Measurements from ENCODE around the gene PIK3IP1. TPM values are rescaled to one million over a fixed set of nuclear protein-coding genes. Genes with fewer than 3 reads are reported as not detected.
"Not testable (repeated sequence)": the region's sequence is repeated elsewhere in the genome, so short reads cannot be mapped to it uniquely, and the experiment has no call there.

PIK3IP1 gene
- total and polyA plus RNA-seq, 4 donors = 17.1 to 38.9 (median 23.7) TPM

DNA sequence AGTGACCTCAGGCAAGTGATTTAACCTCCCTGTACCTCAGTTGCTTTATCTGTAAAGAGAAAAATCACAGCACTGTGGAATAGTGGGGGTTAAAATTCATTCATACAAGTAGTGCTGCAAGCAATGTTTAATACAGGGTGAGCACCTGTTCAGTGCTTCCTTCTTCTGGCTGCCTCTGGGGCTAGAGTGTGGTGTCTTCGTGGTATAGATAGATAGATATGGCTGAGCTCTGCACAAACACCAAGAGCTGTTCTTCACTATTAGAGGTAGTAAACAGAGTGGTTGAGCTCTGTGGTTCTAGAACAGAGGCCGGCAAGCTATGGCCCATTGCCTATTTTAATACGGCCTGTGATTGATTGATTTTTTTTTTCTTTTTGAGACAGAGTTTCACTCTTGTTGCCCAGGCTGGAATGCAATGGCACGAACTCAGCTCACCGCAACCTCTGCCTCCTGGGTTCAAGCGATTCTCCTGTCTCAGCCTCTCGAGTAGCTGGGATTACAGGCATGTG lies 47.3 kb downstream of the PIK3IP1 start:
- Histone ChIP-seq H3K9me3 (ENCODE audit: control insufficient read depth, insufficient read depth, low read length) (no peaks in the 10 kb centered on the region), H3K27ac (ENCODE audit: low read depth, low read length) (no peak overlapping the region), H3K27me3 (ENCODE audit: control insufficient read depth, insufficient read depth, low read length) (no peaks in the 10 kb centered on the region), H3K36me3 (ENCODE audit: control insufficient read depth, insufficient read depth, low read length) (peaks cover 2% of the 10 kb centered on the region), H3K4me3 (ENCODE audit: low read depth, low read length) (no peak overlapping the region), H3K4me1 (ENCODE audit: control insufficient read depth, insufficient read depth, low read length) (peaks cover 27% of the 10 kb centered on the region)
- WGBS (ENCODE audit: insufficient coverage) = 93% methylated on average over 5 of the region's 7 CpGs
- no peak for DNase-seq (ENCODE audit: low read depth in 4 of 6, low spot score in 6 of 6)

DNA sequence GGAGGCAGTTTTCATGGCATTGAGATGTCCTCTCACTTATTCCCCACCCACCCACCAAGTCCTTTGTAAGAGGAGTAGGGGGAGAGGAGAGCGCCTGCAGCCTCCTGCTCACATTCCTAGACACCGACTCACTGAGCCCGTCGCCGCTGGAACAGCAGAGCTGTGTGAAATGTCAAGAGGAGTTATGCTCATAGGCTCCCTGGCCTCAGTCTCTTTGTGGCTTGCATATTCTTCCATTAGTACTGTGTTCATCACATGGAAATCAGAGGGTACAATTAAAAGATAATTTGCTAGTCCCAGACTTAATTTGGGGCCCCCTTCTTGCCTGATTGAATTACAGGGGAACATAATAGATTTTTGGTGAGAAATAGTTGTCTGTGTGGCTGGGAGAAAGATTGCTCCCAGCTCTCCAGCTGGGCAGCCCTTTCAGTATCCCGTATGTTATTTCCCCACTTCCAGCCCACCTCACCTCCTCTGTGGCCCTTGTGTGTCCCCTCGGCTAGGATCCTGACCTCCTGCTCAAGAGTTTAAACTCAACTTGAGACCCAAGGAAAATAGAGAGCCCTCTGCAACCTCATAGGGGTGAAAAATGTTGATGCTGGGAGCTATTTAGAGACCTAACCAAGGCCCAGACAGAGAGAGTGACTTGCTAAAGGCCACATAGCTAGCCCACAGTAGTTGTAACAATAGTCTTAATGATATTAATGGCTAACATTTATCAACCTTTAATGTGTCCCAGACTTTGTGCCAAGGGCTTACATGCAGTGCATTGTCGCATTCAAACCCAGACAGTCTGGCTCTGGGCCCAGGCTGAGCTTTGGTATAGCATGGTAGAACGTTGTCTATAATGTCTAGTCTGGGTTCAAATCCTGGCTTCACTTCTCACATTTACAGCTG lies 48.0 kb downstream of the PIK3IP1 start:
- H3K27me3 ChIP-seq (ENCODE audit: control insufficient read depth, insufficient read depth, low read length) = no peaks in the 10 kb centered on the region
- no peak overlapping the region for H3K4me3 ChIP-seq (ENCODE audit: low read depth, low read length)
- no peaks in the 10 kb centered on the region for H3K9me3 ChIP-seq (ENCODE audit: control insufficient read depth, insufficient read depth, low read length)
- DNase-seq (ENCODE audit: low read depth in 4 of 6, low spot score in 6 of 6) = peak in 1 of 6 donors; percentile 41
- peaks cover 22% of the 10 kb centered on the region for H3K4me1 ChIP-seq (ENCODE audit: control insufficient read depth, insufficient read depth, low read length)
- H3K27ac ChIP-seq (ENCODE audit: low read depth, low read length) = no peak overlapping the region
- H3K36me3 ChIP-seq (ENCODE audit: control insufficient read depth, insufficient read depth, low read length) = peaks cover 2% of the 10 kb centered on the region
- no CpG with 5 or more reads among the region's 9 CpGs for WGBS (ENCODE audit: insufficient coverage)

GRCh38 chr22:31243339-31244045 lies 48.8 kb downstream of the PIK3IP1 start:
- Histone ChIP-seq H3K36me3 (ENCODE audit: control insufficient read depth, insufficient read depth, low read length) (peaks cover 2% of the 10 kb centered on the region), H3K27ac (ENCODE audit: low read depth, low read length) (no peak overlapping the region), H3K4me1 (ENCODE audit: control insufficient read depth, insufficient read depth, low read length) (peaks cover 14% of the 10 kb centered on the region), H3K27me3 (ENCODE audit: control insufficient read depth, insufficient read depth, low read length) (no peaks in the 10 kb centered on the region), H3K9me3 (ENCODE audit: control insufficient read depth, insufficient read depth, low read length) (no peaks in the 10 kb centered on the region), H3K4me3 (ENCODE audit: low read depth, low read length) (no peak overlapping the region)
- WGBS (ENCODE audit: insufficient coverage) = 65% methylated on average over 3 of the region's 5 CpGs
- no peak for DNase-seq (ENCODE audit: low read depth in 4 of 6, low spot score in 6 of 6)

DNA sequence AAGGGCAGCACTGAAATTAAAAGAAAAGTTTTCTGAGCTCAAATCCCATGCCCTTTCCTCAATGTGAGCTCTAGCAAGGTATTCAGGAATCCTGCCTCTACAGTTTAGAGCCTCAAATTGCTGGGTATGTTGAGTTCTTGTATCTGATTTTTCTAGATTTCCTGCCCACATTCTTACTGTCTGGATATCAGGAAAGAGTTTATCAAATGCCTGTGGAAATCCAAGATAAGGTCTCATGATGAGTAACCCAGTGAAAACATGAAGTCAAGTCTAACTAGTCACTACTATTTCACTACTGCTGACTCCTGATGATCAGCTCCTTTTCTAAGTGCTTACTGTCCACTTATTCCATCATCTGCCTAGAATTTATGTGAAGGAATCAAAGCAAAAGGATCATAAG lies 50.4 kb downstream of the PIK3IP1 start:
- H3K4me1 ChIP-seq (ENCODE audit: control insufficient read depth, insufficient read depth, low read length) = peaks cover 4% of the 10 kb centered on the region
- H3K4me3 ChIP-seq (ENCODE audit: low read depth, low read length) = no peak overlapping the region
- no peak overlapping the region for H3K27ac ChIP-seq (ENCODE audit: low read depth, low read length)
- H3K27me3 ChIP-seq (ENCODE audit: control insufficient read depth, insufficient read depth, low read length) = no peaks in the 10 kb centered on the region
- no peaks in the 10 kb centered on the region for H3K9me3 ChIP-seq (ENCODE audit: control insufficient read depth, insufficient read depth, low read length)
- no peaks in the 10 kb centered on the region for H3K36me3 ChIP-seq (ENCODE audit: control insufficient read depth, insufficient read depth, low read length)
- no peak for DNase-seq (ENCODE audit: low read depth in 4 of 6, low spot score in 6 of 6)

DNA sequence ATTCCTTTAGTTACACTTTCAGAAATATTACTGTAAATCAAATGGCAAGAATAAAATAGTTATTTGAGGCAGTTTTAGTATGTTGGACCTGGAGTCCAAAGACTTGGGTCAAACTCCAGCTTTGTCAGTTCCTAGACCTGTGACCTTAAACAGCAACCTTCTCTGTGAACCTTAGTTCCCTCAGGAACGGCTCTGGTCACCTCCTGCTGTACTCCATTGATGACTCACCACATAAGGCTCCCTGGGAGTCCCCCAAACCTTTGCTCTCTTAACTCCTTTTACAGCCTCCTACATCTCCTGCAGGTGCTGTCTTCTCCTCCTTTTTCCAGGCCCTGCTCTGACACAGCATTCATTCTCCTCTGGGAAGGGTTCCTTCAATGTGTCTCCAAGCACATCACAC lies 51.1 kb downstream of the PIK3IP1 start:
- Histone ChIP-seq H3K36me3 (ENCODE audit: control insufficient read depth, insufficient read depth, low read length) (no peaks in the 10 kb centered on the region), H3K9me3 (ENCODE audit: control insufficient read depth, insufficient read depth, low read length) (no peaks in the 10 kb centered on the region)
- 78% methylated on average over 1 of the region's 1 CpG for WGBS (ENCODE audit: insufficient coverage)

DNA sequence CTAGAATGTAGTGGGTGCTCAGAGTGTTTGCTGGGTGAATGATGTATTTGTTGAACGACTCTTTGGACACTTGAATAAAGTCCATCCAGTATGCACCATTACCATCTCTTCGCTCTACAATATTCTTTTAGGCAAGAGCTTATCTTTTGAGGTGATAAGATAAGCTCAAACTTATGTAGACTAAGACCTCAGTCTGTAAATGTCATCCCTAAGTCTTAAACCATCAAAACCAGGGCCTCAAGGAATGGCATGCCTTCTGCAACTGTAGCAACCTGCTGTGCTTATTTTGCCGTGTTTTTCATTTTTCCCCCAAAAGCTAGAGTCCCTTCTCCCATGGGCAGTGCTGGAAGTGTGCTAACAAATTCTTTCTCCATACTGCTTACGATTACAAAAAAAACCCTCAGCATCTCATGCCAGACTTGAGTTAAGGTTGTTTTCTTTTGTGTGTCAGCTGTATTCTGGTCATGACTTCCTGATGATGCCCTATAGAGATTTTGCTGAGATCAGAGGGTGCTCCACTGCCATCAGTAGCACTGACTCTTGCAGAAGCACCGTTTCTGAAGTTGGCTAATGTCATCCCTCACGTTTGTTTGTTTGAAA lies 52.4 kb downstream of the PIK3IP1 start:
- Histone ChIP-seq H3K36me3 (ENCODE audit: control insufficient read depth, insufficient read depth, low read length) (no peaks in the 10 kb centered on the region), H3K4me3 (ENCODE audit: low read depth, low read length) (no peak overlapping the region), H3K27me3 (ENCODE audit: control insufficient read depth, insufficient read depth, low read length) (no peaks in the 10 kb centered on the region), H3K9me3 (ENCODE audit: control insufficient read depth, insufficient read depth, low read length) (no peaks in the 10 kb centered on the region), H3K27ac (ENCODE audit: low read depth, low read length) (no peak overlapping the region), H3K4me1 (ENCODE audit: control insufficient read depth, insufficient read depth, low read length) (peaks cover 4% of the 10 kb centered on the region)
- 78% methylated on average over 2 of the region's 6 CpGs for WGBS (ENCODE audit: insufficient coverage)
- no peak for DNase-seq (ENCODE audit: low read depth in 4 of 6, low spot score in 6 of 6)

More for the DNA sequence above, 51.1 kb downstream of the PIK3IP1 start:
- Histone ChIP-seq H3K4me3 (ENCODE audit: low read depth, low read length) (no peak overlapping the region), H3K27ac (ENCODE audit: low read depth, low read length) (no peak overlapping the region), H3K4me1 (ENCODE audit: control insufficient read depth, insufficient read depth, low read length) (peaks cover 4% of the 10 kb centered on the region), H3K27me3 (ENCODE audit: control insufficient read depth, insufficient read depth, low read length) (no peaks in the 10 kb centered on the region)
- DNase-seq (ENCODE audit: low read depth in 4 of 6, low spot score in 6 of 6) = no peak

DNA sequence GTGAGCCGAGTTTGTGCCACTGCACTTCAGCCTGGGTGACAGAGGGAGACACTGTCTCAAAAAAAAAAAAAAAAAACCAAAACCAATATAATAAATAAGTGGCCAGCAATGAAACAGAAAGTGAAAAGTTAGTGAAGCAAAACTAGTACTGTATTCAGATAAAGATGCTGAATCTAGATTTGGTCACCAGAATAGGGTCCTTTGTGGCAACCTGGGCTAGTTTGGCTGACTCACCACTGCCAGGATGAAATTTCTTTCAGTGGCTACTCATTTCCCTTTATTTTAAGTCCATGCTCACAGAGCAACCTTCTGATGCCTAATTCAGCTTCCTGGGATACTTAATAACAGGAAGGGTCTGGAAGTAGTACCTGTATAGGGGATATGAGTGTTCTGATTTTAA lies 54.2 kb downstream of the PIK3IP1 start:
- Histone ChIP-seq H3K27ac (ENCODE audit: low read depth, low read length) (no peak overlapping the region), H3K9me3 (ENCODE audit: control insufficient read depth, insufficient read depth, low read length) (no peaks in the 10 kb centered on the region), H3K4me1 (ENCODE audit: control insufficient read depth, insufficient read depth, low read length) (no peaks in the 10 kb centered on the region), H3K27me3 (ENCODE audit: control insufficient read depth, insufficient read depth, low read length) (no peaks in the 10 kb centered on the region), H3K4me3 (ENCODE audit: low read depth, low read length) (no peak overlapping the region), H3K36me3 (ENCODE audit: control insufficient read depth, insufficient read depth, low read length) (no peaks in the 10 kb centered on the region)
- no peak for DNase-seq (ENCODE audit: low read depth in 4 of 6, low spot score in 6 of 6)
- no CpG with 5 or more reads among the region's 1 CpG for WGBS (ENCODE audit: insufficient coverage)

GRCh38 chr22:31236044-31236443 lies 56.2 kb downstream of the PIK3IP1 start:
- WGBS (ENCODE audit: insufficient coverage) = 100% methylated on average over 2 of the region's 4 CpGs
- not testable (repeated sequence) for H3K4me1 ChIP-seq (ENCODE audit: control insufficient read depth, insufficient read depth, low read length); H3K9me3 ChIP-seq (ENCODE audit: control insufficient read depth, insufficient read depth, low read length); H3K36me3 ChIP-seq (ENCODE audit: control insufficient read depth, insufficient read depth, low read length); DNase-seq (ENCODE audit: low read depth in 4 of 6, low spot score in 6 of 6); H3K27ac ChIP-seq (ENCODE audit: low read depth, low read length); H3K4me3 ChIP-seq (ENCODE audit: low read depth, low read length); H3K27me3 ChIP-seq (ENCODE audit: control insufficient read depth, insufficient read depth, low read length)

DNA sequence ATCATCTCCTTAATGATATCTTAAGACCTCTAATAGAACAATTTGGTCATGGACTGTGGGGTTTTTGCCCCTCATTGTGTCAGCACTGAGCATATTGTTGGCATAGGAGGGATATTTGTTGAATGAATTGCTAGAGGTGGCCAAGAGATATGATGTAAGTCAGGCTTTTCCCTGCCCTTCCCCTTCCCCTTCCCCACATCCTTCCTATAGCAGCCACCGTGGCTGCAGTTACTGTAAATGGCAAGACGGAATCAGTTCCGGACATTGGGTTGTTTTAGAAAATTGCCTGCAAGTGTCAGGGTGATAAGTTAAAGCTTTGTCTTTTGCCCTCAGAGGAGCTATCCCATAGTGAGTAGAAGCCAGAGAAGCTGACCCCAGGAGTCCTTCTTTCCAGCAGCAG lies 57.2 kb downstream of the PIK3IP1 start:
- H3K27ac ChIP-seq (ENCODE audit: low read depth, low read length) = no peak overlapping the region
- H3K4me3 ChIP-seq (ENCODE audit: low read depth, low read length) = no peak overlapping the region
- H3K4me1 ChIP-seq (ENCODE audit: control insufficient read depth, insufficient read depth, low read length) = no peaks in the 10 kb centered on the region
- H3K36me3 ChIP-seq (ENCODE audit: control insufficient read depth, insufficient read depth, low read length) = no peaks in the 10 kb centered on the region
- H3K9me3 ChIP-seq (ENCODE audit: control insufficient read depth, insufficient read depth, low read length) = no peaks in the 10 kb centered on the region
- no peaks in the 10 kb centered on the region for H3K27me3 ChIP-seq (ENCODE audit: control insufficient read depth, insufficient read depth, low read length)
- WGBS (ENCODE audit: insufficient coverage) = 100% methylated on average over 1 of the region's 3 CpGs
- no peak for DNase-seq (ENCODE audit: low read depth in 4 of 6, low spot score in 6 of 6)
